Parathyroid adenoma (tissue), 2 donors: ENCODE measurements around the gene METTL3.
"Not testable (repeated sequence)": the region's sequence is repeated elsewhere in the genome, so short reads cannot be mapped to it uniquely, and the experiment has no call there.

ENCODE experiments used
- H2AFZ ChIP-seq: fragments of 300-600 bp; sonication (generic); one replicate; pipeline ENCODE4 v1.7.0; 2017; ENCODE audit warnings: antibody characterized with exemption, mild to moderate bottlenecking
- H3K27ac ChIP-seq: fragments of 300-600 bp; sonication (generic); one replicate; pipeline ENCODE4 v1.7.0; 2017
- H3K27me3 ChIP-seq: fragments of 300-600 bp; sonication (generic); one replicate; pipeline ENCODE4 v1.7.0; 2017; ENCODE audit warnings: low read length; ENCODE audit not compliant: control insufficient read depth, insufficient read depth
- H3K36me3 ChIP-seq: fragments of 300-600 bp; sonication (generic); one replicate; pipeline ENCODE4 v1.7.0; 2017; ENCODE audit warnings: low read length; ENCODE audit not compliant: control insufficient read depth, insufficient read depth
- H3K4me1 ChIP-seq: fragments of 300-600 bp; sonication (generic); one replicate; pipeline ENCODE4 v1.7.0; 2017; ENCODE audit warnings: control low read depth
- H3K4me2 ChIP-seq: fragments of 300-600 bp; sonication (generic); one replicate; pipeline ENCODE4 v1.7.0; 2017; ENCODE audit warnings: low read length
- H3K4me3 ChIP-seq: fragments of 300-600 bp; sonication (generic); one replicate; pipeline ENCODE4 v1.7.0; 2017; ENCODE audit warnings: low read depth, low read length
- H3K79me2 ChIP-seq: fragments of 300-600 bp; sonication (generic); one replicate; pipeline ENCODE4 v1.7.0; 2017; ENCODE audit warnings: control low read depth
- H3K9ac ChIP-seq: fragments of 300-600 bp; sonication (generic); one replicate; pipeline ENCODE4 v1.7.0; 2017; ENCODE audit warnings: mild to moderate bottlenecking
- H3K9me3 ChIP-seq: fragments of 300-600 bp; sonication (generic); one replicate; pipeline ENCODE4 v1.7.0; 2017; ENCODE audit warnings: low read length; ENCODE audit not compliant: control insufficient read depth
- CTCF ChIP-seq: fragments of 300-600 bp; sonication (generic); IDR thresholded peaks from one replicate; pipeline ENCODE4 v1.7.0; 2017; ENCODE audit warnings: antibody characterized with exemption, mild to moderate bottlenecking
- donor health status: primary hyperparathyroidism.

The METTL3 gene

GRCh38 chr14:21553266-21553665, 42.1 kb upstream of the METTL3 start:
- H3K4me1 ChIP-seq, result peaks cover 6% of the 10 kb centered on the region
- no peak overlapping the region for H3K27ac ChIP-seq
- H3K36me3 ChIP-seq, result no peaks in the 10 kb centered on the region
- H3K79me2 ChIP-seq, result no peaks in the 10 kb centered on the region
- no peak overlapping the region for H3K9ac ChIP-seq
- no peaks in the 10 kb centered on the region for H3K27me3 ChIP-seq
- no peak overlapping the region for H3K4me3 ChIP-seq
- H2AFZ ChIP-seq, result no peak overlapping the region
- no peak for TF ChIP-seq CTCF
- H3K4me2 ChIP-seq, result no peak overlapping the region
- H3K9me3 ChIP-seq, result no peaks in the 10 kb centered on the region

DNA sequence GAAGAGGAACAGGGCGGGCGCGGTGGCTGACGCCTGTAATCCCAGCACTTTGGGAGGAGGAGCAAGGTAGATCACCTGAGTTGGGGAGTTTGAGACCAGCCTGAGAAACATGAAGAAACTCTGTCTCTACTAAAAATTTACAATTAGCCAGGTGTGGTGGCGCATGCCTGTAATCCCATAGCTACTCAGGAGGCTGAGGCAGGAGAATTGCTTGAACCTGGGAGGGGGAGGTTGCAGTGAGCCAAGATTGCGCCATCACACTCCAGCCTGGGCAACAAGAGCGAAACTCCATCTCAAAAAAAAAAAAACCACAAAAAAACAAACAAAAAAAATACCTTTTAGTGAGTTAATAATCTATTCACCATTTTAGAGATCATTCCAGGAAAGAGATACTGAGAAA, 33.4 kb upstream of the METTL3 start:
- not testable (repeated sequence) for H3K27me3 ChIP-seq, H3K9me3 ChIP-seq, H3K4me3 ChIP-seq, H3K9ac ChIP-seq, H3K27ac ChIP-seq, H3K36me3 ChIP-seq, H3K79me2 ChIP-seq, H3K4me2 ChIP-seq, H3K4me1 ChIP-seq, H2AFZ ChIP-seq

DNA sequence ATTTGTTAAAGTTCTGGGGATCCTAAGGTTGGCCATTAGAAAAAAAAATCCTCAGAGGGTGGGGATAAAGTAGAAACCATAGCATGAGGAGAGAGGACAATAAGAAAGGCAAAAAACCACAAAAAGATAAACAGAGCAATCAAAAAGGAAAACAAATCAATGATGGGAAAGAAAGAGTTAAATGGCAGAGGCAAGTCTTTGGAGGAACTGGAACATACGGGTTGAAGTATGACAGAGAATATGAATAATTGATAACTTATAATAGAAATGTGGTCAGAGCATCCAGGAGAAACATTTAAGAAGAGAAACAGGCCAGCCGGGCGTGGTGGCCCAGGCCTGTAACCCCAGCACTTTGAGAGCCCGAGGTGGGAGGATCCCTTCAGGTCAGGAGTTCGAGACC, 32.8 kb upstream of the METTL3 start:
- H3K4me2 ChIP-seq, result no peak overlapping the region
- H3K79me2 ChIP-seq, result no peaks in the 10 kb centered on the region
- no peaks in the 10 kb centered on the region for H3K4me1 ChIP-seq
- no peaks in the 10 kb centered on the region for H3K27me3 ChIP-seq
- TF ChIP-seq CTCF, result no peak
- H3K4me3 ChIP-seq, result no peak overlapping the region
- H3K27ac ChIP-seq, result no peak overlapping the region
- H3K9me3 ChIP-seq, result no peaks in the 10 kb centered on the region
- no peak overlapping the region for H2AFZ ChIP-seq
- H3K36me3 ChIP-seq, result no peaks in the 10 kb centered on the region
- H3K9ac ChIP-seq, result no peak overlapping the region

GRCh38 chr14:21543521-21543960, 32.4 kb upstream of the METTL3 start:
- Histone ChIP-seq H3K4me3 (no peak overlapping the region), H3K27me3 (no peaks in the 10 kb centered on the region), H3K9ac (no peak overlapping the region), H3K79me2 (no peaks in the 10 kb centered on the region), H3K4me2 (no peak overlapping the region), H3K9me3 (no peaks in the 10 kb centered on the region), H3K27ac (no peak overlapping the region), H3K4me1 (no peaks in the 10 kb centered on the region), H2AFZ (no peak overlapping the region), H3K36me3 (no peaks in the 10 kb centered on the region)
- no peak for TF ChIP-seq CTCF

DNA sequence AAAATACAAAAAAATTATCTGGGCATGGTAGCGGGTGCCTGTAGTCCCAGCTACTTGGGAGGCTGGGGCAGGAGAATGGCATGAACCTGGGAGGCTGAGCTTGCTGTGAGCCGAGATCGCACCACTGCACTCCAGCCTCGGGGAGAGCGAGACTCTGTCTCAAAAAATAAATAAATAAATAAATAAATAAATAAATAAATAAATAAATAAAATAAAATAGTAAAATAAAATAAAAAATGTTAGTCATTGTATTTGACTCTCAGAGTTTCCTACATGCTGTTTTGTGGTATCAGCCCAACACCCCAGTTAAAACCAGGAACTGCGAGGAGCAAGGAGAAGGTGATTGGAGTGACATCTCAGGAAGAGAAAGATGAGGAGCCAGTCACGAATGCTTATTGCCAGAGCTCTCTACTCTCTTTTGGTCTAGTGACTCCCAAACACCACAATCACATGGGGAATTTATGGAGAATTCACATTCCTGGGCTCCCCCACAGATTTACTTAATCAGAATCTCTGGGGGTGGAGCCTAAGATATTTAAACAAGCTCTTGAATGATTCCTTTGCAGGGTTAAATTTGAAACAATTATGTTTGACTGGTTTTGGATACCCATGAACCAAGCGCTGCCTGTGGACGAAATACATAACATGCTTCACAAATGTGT, 30.4 kb upstream of the METTL3 start:
- no peak for TF ChIP-seq CTCF
- Histone ChIP-seq H3K36me3 (no peaks in the 10 kb centered on the region), H3K9me3 (no peaks in the 10 kb centered on the region), H3K79me2 (no peaks in the 10 kb centered on the region), H3K4me3 (no peak overlapping the region), H3K27me3 (no peaks in the 10 kb centered on the region), H3K4me1 (peaks cover 6% of the 10 kb centered on the region), H3K27ac (no peak overlapping the region), H2AFZ (no peak overlapping the region), H3K9ac (no peak overlapping the region), H3K4me2 (no peak overlapping the region)
